HG03342 (cell line): ENCODE results near the gene PSMD4.
"Not testable (repeated sequence)": the region's sequence is repeated elsewhere in the genome, so short reads cannot be mapped to it uniquely, and the experiment has no call there.

Source experiments
- ATAC-seq: cut with Tn5 transposase; IDR thresholded peaks from one replicate; pipeline ENCODE4 v1.9.1; 2021; ENCODE audit warnings: mild to moderate bottlenecking, moderate library complexity; ENCODE audit not compliant: unreplicated experiment

PSMD4 gene

GRCh38 chr1:151254217-151255213, at the start of gene PSMD4:
Gene PSMD4, plus strand, starts transcription at chr1:151254734. Its CDS starts 49 bp downstream, at chr1:151254783.
- peak; percentile 88 for ATAC-seq

DNA sequence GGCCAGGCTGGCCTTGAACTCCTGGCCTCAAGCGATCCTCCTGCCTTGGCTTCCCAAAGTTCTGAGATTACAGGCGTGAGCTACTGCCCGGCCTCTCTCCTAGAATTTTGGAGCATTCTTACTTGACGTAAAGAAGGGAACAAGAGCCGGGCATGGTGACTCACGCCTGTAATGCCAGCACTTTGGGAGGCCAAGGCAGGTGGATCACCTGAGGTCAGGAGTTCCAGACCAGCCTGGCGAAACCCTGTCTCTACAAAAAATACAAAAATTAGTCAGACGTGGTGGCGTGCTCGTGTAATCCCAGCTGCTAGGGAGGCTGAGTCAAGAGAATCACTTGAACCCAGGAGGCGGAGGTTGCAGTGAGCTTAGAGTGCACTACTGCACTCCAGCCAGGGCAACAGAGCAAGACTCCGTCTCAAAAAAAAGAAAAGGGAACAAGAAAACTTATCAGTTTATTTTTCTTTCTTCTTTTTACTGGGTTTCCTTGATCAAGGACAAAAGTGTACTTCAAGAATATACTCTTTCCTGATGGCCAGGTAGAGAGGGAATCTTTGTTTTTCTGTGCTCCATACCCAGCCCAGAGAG, 49.1 kb upstream of the PSMD4 start:
- ATAC-seq: not testable (repeated sequence)

- ATAC-seq: no peak
These were observed 43.7 kb upstream of the PSMD4 start for GRCh38 chr1:151210830-151211229.

DNA sequence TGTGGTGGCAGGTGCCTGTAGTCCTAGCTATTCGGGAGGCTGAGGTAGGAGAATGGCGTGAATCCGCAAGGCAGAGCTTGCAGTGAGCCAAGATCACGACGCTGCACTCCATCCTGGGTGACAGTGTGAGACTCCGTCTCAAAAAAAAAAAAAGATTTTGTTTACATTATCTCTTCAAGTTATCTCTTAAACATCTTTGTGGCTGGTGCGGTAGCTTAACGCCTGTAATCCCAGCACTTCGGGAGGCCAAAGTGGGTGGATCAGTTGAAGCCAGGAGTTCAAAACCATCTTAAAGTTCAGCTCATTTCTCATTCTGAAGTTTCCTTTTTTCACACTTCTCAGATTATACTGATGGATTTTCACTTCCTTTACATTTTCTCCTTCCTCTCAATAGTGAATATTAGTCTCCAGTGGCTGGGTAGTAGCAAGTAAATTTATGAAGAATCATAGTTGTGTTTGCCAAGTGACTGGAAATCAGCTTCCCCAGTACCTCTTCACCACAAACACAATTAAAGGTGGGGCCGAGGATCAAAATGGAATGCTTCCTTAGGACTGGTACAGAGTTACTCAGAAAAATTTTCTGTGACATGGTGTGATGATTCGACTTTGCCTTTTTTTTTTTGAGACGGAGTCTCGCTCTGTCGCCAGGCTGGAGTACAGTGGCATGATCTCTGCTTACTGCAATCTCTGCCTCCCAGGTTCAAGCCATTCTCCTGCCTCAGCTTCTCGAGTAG, 42.4 kb upstream of the PSMD4 start:
- ATAC-seq: no peak

- ATAC-seq: no peak
These were observed 41.0 kb upstream of the PSMD4 start for GRCh38 chr1:151213560-151213959.

- ATAC-seq: no peak
These were observed 32.9 kb upstream of the PSMD4 start for GRCh38 chr1:151221616-151222015.

- ATAC-seq: no peak
These were observed 32.4 kb upstream of the PSMD4 start for GRCh38 chr1:151222130-151222529.

DNA sequence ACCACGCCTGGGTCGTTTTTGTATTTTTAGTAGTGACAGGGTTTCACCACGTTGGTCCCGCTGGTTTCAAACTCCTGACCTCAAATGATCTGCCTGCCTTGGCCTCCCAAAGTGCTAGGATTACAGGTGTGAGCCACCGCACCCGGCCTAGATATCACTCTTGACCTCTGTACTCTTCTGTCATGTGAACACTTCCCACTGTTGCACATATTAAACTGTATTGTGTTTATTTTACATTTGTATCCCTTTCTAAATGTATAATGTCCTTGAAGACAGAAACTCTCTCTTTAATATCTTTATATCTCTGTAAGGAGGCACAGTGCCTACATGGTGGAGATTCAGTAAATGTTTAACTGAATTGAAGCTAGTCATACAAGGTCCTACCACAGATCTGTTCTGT, 19.3 kb upstream of the PSMD4 start:
- ATAC-seq: no peak

DNA sequence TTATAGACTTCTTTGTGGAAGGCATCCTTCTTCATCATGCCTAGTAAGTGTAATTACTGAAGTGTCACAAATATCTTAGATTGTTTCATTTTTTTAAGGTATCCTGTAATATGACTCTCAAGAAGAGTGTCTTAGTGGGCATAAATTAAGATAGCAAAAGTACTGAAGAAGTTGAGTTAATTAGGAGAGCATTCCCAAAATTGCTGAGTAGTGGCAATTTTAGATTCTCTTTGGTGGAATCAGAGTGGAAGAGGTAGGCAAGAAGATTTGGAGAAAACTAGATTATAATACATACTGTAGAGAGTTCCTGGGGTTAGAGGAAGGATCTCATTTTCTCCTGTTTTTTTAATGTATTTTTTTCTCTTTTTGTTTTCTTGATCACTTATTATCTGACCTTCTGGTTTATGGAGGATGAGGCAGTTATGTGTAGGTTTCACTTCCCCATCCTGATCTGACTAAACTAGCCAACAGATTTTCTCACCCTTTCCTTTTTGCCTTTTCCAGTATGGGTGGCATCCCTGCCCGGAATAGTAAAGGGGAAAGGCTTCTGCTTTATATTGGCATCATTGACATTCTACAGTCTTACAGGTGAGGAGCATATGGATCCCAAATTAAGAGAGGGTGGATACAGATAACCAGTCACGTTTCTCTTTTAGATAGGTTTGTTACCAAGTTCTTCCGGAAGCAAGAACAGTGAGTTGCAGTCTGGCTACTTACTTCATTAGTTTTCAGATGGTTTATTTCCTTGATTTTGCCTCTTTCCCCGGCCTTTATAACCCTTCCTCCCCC, 16.7 kb upstream of the PSMD4 start:
- ATAC-seq: no peak

GRCh38 chr1:151238467-151238739, 16.1 kb upstream of the PSMD4 start:
- ATAC-seq: no peak

DNA sequence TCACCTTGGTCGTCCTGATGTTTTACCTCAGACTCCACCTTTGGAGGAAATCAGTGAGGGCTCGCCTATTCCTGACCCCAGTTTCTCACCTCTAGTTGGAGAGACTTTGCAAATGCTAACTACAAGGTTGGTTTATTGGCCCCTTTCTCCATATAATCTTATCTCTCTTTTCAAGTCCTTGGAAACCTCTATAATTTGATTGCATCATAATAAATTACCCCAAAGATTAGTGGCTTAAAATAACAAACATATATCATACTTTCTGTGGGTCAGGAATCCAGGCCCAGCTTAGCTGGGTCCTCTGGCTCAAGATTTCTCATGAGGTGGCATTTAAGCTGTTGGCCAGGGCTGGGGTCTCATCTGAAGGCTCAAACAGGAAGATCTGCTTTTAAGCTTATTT, 12.1 kb upstream of the PSMD4 start:
- no peak for ATAC-seq

- no peak for ATAC-seq
These were observed 10.8 kb upstream of the PSMD4 start for GRCh38 chr1:151243683-151244216.

GRCh38 chr1:151246786-151247185, 7.7 kb upstream of the PSMD4 start:
- no peak for ATAC-seq

- ATAC-seq: peak; percentile 48
These were observed 2.7 kb upstream of the PSMD4 start for GRCh38 chr1:151251656-151252470.

GRCh38 chr1:151255381-151255780, 847 bp downstream of the PSMD4 start:
- no peak for ATAC-seq

- ATAC-seq: no peak
These were observed 4.8 kb downstream of the PSMD4 start for GRCh38 chr1:151259351-151259750.

DNA sequence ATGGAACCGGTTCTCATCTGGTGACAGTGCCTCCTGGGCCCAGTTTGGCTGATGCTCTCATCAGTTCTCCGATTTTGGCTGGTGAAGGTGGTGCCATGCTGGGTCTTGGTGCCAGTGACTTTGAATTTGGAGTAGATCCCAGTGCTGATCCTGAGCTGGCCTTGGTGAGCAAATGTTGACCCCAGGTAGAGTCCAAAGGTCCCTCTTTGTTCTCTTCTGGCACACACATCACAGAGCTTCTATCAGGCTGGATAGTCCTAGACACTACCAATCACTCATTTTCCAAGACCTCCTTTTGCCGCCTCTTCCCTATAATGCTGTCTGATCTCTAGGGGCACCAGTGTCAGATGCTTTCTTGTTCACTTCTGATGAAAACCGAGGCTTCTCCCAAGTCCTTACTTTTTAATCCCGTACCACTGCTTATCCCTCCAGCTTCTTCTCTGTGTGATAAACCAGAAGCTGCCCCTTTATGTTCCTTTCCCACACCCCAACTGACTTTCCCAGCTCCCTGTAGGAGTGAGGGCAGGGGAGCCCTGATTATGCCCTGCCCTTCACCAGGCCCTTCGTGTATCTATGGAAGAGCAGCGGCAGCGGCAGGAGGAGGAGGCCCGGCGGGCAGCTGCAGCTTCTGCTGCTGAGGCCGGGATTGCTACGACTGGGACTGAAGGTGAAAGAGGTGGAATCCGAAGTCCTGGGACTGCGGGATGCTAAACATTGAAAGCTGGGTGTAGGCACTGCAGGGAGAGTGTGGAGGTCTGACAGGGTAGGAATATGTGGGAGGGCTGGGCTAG, 11.1 kb downstream of the PSMD4 start:
- ATAC-seq: no peak

DNA sequence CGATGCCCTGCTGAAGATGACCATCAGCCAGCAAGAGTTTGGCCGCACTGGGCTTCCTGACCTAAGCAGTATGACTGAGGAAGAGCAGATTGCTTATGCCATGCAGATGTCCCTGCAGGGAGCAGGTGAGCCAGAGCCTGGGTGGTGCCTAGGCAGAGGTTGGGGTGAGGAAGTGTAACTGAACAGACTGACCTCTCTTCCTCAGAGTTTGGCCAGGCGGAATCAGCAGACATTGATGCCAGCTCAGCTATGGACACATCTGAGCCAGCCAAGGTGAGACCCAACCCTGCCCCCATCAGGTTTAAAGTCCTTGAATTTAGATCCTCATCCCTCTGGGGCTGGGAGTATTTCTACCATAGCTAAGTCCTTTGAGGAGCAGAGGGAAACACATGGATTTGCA, 11.8 kb downstream of the PSMD4 start:
- ATAC-seq: no peak

GRCh38 chr1:151266821-151267220, 12.3 kb downstream of the PSMD4 start:
- no peak for ATAC-seq
